Measurements from ENCODE around the gene CPNE4.

The CPNE4 gene

GRCh38 chr3:131616719-131617118 is 418.1 kb downstream of the CPNE4 start:
- H3K9me3 ChIP-seq (ENCODE audit: insufficient read depth, low read length): no peaks in the 10 kb centered on the region
- H3K9ac ChIP-seq (ENCODE audit: insufficient read length, low read depth): no peak overlapping the region
- H3K36me3 ChIP-seq (ENCODE audit: insufficient read depth, insufficient read length, low read length): no peaks in the 10 kb centered on the region
- no peak for DNase-seq (ENCODE audit: low read depth, low spot score)
- H3K4me1 ChIP-seq (ENCODE audit: insufficient read depth, insufficient read length): no peaks in the 10 kb centered on the region
- no peaks in the 10 kb centered on the region for H3K27me3 ChIP-seq (ENCODE audit: insufficient read depth, insufficient read length)
- no peak overlapping the region for H3K4me3 ChIP-seq (ENCODE audit: insufficient read length, low read depth)
- TF ChIP-seq SUZ12 (IDR thresholded peaks at IDR 0.05; ENCODE audit: extremely low read depth, insufficient read depth, insufficient read length) (no peak), ZNF274 (IDR thresholded peaks at IDR 0.05; ENCODE audit: low read depth, low read length) (no peak), YY1 (IDR thresholded peaks at IDR 0.05; ENCODE audit: insufficient read depth, insufficient read length) (no peak)

DNA sequence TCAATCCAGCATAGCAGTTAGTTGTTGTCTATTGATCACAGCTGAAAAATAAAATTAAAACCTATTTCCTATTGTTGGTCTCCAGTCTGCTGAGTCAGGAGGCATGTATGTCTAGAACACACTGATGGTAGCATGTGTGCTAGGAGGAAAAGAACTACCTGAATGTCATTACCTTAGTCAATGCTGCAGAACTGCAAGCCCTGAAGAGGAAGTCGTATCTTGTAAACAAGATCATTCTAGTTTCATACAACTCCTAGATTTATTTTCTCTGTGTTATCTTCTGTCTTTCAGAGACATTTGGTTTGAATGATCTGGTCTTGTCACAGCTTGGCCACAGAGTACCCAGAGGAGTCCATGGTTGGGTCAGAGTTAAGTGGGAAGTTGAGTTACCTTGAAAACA is 422.1 kb downstream of the CPNE4 start:
- no peak overlapping the region for H3K9ac ChIP-seq (ENCODE audit: insufficient read length, low read depth)
- H3K9me3 ChIP-seq (ENCODE audit: insufficient read depth, low read length): no peaks in the 10 kb centered on the region
- H3K36me3 ChIP-seq (ENCODE audit: insufficient read depth, insufficient read length, low read length): no peaks in the 10 kb centered on the region
- no peaks in the 10 kb centered on the region for H3K27me3 ChIP-seq (ENCODE audit: insufficient read depth, insufficient read length)
- no peak for DNase-seq (ENCODE audit: low read depth, low spot score)
- no peaks in the 10 kb centered on the region for H3K4me1 ChIP-seq (ENCODE audit: insufficient read depth, insufficient read length)
- no peak overlapping the region for H3K4me3 ChIP-seq (ENCODE audit: insufficient read length, low read depth)
- TF ChIP-seq YY1 (IDR thresholded peaks at IDR 0.05; ENCODE audit: insufficient read depth, insufficient read length) (no peak), SUZ12 (IDR thresholded peaks at IDR 0.05; ENCODE audit: extremely low read depth, insufficient read depth, insufficient read length) (no peak)

GRCh38 chr3:131610174-131610573 is 424.6 kb downstream of the CPNE4 start:
- Histone ChIP-seq H3K4me3 (ENCODE audit: insufficient read length, low read depth) (no peak overlapping the region), H3K27me3 (ENCODE audit: insufficient read depth, insufficient read length) (no peaks in the 10 kb centered on the region), H3K9me3 (ENCODE audit: insufficient read depth, low read length) (no peaks in the 10 kb centered on the region), H3K36me3 (ENCODE audit: insufficient read depth, insufficient read length, low read length) (no peaks in the 10 kb centered on the region), H3K4me1 (ENCODE audit: insufficient read depth, insufficient read length) (no peaks in the 10 kb centered on the region), H3K9ac (ENCODE audit: insufficient read length, low read depth) (no peak overlapping the region)
- no peak for DNase-seq (ENCODE audit: low read depth, low spot score)
- no peak for TF ChIP-seq SUZ12 (IDR thresholded peaks at IDR 0.05; ENCODE audit: extremely low read depth, insufficient read depth, insufficient read length)
- no peak for TF ChIP-seq YY1 (IDR thresholded peaks at IDR 0.05; ENCODE audit: insufficient read depth, insufficient read length)
- TF ChIP-seq ZNF274 (IDR thresholded peaks at IDR 0.05; ENCODE audit: low read depth, low read length): no peak

GRCh38 chr3:131608741-131609140 is 426.1 kb downstream of the CPNE4 start:
- no peak for TF ChIP-seq YY1 (IDR thresholded peaks at IDR 0.05; ENCODE audit: insufficient read depth, insufficient read length)
- no peak for TF ChIP-seq ZNF274 (IDR thresholded peaks at IDR 0.05; ENCODE audit: low read depth, low read length)
- TF ChIP-seq SUZ12 (IDR thresholded peaks at IDR 0.05; ENCODE audit: extremely low read depth, insufficient read depth, insufficient read length): no peak
- H3K36me3 ChIP-seq (ENCODE audit: insufficient read depth, insufficient read length, low read length): no peaks in the 10 kb centered on the region
- no peaks in the 10 kb centered on the region for H3K27me3 ChIP-seq (ENCODE audit: insufficient read depth, insufficient read length)
- no peak overlapping the region for H3K9ac ChIP-seq (ENCODE audit: insufficient read length, low read depth)
- DNase-seq (ENCODE audit: low read depth, low spot score): no peak
- no peaks in the 10 kb centered on the region for H3K9me3 ChIP-seq (ENCODE audit: insufficient read depth, low read length)
- no peaks in the 10 kb centered on the region for H3K4me1 ChIP-seq (ENCODE audit: insufficient read depth, insufficient read length)
- H3K4me3 ChIP-seq (ENCODE audit: insufficient read length, low read depth): no peak overlapping the region

GRCh38 chr3:131608296-131608695 is 426.5 kb downstream of the CPNE4 start:
- H3K27me3 ChIP-seq (ENCODE audit: insufficient read depth, insufficient read length): no peaks in the 10 kb centered on the region
- no peak for DNase-seq (ENCODE audit: low read depth, low spot score)
- H3K9me3 ChIP-seq (ENCODE audit: insufficient read depth, low read length): no peaks in the 10 kb centered on the region
- H3K4me3 ChIP-seq (ENCODE audit: insufficient read length, low read depth): no peak overlapping the region
- TF ChIP-seq YY1 (IDR thresholded peaks at IDR 0.05; ENCODE audit: insufficient read depth, insufficient read length): no peak
- TF ChIP-seq ZNF274 (IDR thresholded peaks at IDR 0.05; ENCODE audit: low read depth, low read length): no peak
- TF ChIP-seq SUZ12 (IDR thresholded peaks at IDR 0.05; ENCODE audit: extremely low read depth, insufficient read depth, insufficient read length): no peak
- no peaks in the 10 kb centered on the region for H3K4me1 ChIP-seq (ENCODE audit: insufficient read depth, insufficient read length)
- no peaks in the 10 kb centered on the region for H3K36me3 ChIP-seq (ENCODE audit: insufficient read depth, insufficient read length, low read length)
- no peak overlapping the region for H3K9ac ChIP-seq (ENCODE audit: insufficient read length, low read depth)

- no peak for DNase-seq (ENCODE audit: low read depth, low spot score)
- H3K9me3 ChIP-seq (ENCODE audit: insufficient read depth, low read length): no peaks in the 10 kb centered on the region
- H3K27me3 ChIP-seq (ENCODE audit: insufficient read depth, insufficient read length): no peaks in the 10 kb centered on the region
- H3K9ac ChIP-seq (ENCODE audit: insufficient read length, low read depth): no peak overlapping the region
- TF ChIP-seq SUZ12 (IDR thresholded peaks at IDR 0.05; ENCODE audit: extremely low read depth, insufficient read depth, insufficient read length) (no peak), YY1 (IDR thresholded peaks at IDR 0.05; ENCODE audit: insufficient read depth, insufficient read length) (no peak), ZNF274 (IDR thresholded peaks at IDR 0.05; ENCODE audit: low read depth, low read length) (no peak)
- H3K36me3 ChIP-seq (ENCODE audit: insufficient read depth, insufficient read length, low read length): no peaks in the 10 kb centered on the region
- H3K4me3 ChIP-seq (ENCODE audit: insufficient read length, low read depth): no peak overlapping the region
- H3K4me1 ChIP-seq (ENCODE audit: insufficient read depth, insufficient read length): no peaks in the 10 kb centered on the region
Measured at GRCh38 chr3:131605916-131606315, 428.9 kb downstream of the CPNE4 start.

GRCh38 chr3:131602011-131602779 is 432.6 kb downstream of the CPNE4 start:
- Histone ChIP-seq H3K27me3 (ENCODE audit: insufficient read depth, insufficient read length) (no peaks in the 10 kb centered on the region), H3K9me3 (ENCODE audit: insufficient read depth, low read length) (no peaks in the 10 kb centered on the region), H3K4me1 (ENCODE audit: insufficient read depth, insufficient read length) (no peaks in the 10 kb centered on the region), H3K9ac (ENCODE audit: insufficient read length, low read depth) (no peak overlapping the region), H3K36me3 (ENCODE audit: insufficient read depth, insufficient read length, low read length) (no peaks in the 10 kb centered on the region), H3K4me3 (ENCODE audit: insufficient read length, low read depth) (no peak overlapping the region)
- no peak for TF ChIP-seq ZNF274 (IDR thresholded peaks at IDR 0.05; ENCODE audit: low read depth, low read length)
- no peak for TF ChIP-seq SUZ12 (IDR thresholded peaks at IDR 0.05; ENCODE audit: extremely low read depth, insufficient read depth, insufficient read length)
- TF ChIP-seq YY1 (IDR thresholded peaks at IDR 0.05; ENCODE audit: insufficient read depth, insufficient read length): no peak
- no peak for DNase-seq (ENCODE audit: low read depth, low spot score)
